Measurements from ENCODE around the gene DPT. TPM values are rescaled to one million over a fixed set of nuclear protein-coding genes. Genes with fewer than 3 reads are reported as not detected.

The DPT gene
- total RNA-seq, 1 donor from 2014 or later = 13.0 TPM

DNA sequence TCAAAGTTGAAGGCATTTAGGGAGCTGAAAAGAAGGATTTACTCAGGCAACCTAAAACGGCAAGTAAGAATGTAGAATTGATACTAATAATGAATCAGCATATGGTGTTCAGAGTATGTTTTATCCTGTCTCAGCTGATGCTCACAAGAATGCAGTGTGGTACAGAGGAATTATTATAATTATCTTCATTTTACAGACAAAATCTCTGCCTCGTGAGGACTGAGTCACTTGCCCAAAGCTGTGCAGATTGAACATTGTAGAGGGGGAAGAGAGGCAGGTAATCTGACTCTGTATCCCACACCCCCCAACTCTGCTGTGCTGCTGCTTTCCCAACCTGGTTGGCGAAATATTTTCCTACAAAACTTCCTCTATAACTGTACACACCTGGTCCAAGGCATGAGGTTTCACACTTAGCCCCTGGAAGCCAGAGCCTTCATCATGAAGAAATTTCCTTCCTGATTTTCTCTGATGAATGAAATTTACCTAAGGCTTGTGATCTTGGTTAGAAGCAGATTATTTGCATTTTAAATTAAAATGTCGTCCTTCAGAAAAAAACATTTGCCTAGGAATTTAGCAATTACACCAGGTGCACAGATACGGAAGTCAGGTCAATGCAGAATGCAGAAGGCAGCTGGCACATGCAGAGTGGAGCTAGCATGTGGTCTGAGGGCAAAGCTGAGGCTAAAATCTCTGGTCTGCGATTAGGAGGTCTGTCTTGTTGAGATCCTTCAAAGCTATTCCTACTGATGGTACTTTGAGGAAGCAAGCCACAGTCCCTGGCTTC is 52.8 kb downstream of the DPT start:
- TF ChIP-seq, protein P1, sequence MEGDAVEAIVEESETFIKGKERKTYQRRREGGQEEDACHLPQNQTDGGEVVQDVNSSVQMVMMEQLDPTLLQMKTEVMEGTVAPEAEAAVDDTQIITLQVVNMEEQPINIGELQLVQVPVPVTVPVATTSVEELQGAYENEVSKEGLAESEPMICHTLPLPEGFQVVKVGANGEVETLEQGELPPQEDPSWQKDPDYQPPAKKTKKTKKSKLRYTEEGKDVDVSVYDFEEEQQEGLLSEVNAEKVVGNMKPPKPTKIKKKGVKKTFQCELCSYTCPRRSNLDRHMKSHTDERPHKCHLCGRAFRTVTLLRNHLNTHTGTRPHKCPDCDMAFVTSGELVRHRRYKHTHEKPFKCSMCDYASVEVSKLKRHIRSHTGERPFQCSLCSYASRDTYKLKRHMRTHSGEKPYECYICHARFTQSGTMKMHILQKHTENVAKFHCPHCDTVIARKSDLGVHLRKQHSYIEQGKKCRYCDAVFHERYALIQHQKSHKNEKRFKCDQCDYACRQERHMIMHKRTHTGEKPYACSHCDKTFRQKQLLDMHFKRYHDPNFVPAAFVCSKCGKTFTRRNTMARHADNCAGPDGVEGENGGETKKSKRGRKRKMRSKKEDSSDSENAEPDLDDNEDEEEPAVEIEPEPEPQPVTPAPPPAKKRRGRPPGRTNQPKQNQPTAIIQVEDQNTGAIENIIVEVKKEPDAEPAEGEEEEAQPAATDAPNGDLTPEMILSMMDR (IDR thresholded peaks at IDR 0.05) = no peak
- no peaks in the 10 kb centered on the region for H3K27me3 Mint-ChIP-seq (ENCODE audit: low read depth)
- H3K9me3 Mint-ChIP-seq (ENCODE audit: low read depth) = peaks cover 8% of the 10 kb centered on the region
- H3K4me3 Mint-ChIP-seq (ENCODE audit: unreplicated experiment) = no peak overlapping the region
- no peak for DNase-seq (ENCODE audit: low spot score)
- peaks cover 16% of the 10 kb centered on the region for H3K4me1 Mint-ChIP-seq (ENCODE audit: low read depth)
- no peak overlapping the region for H3K27ac Mint-ChIP-seq (ENCODE audit: unreplicated experiment)
- H3K36me3 Mint-ChIP-seq (ENCODE audit: low read depth) = peaks cover 6% of the 10 kb centered on the region

DNA sequence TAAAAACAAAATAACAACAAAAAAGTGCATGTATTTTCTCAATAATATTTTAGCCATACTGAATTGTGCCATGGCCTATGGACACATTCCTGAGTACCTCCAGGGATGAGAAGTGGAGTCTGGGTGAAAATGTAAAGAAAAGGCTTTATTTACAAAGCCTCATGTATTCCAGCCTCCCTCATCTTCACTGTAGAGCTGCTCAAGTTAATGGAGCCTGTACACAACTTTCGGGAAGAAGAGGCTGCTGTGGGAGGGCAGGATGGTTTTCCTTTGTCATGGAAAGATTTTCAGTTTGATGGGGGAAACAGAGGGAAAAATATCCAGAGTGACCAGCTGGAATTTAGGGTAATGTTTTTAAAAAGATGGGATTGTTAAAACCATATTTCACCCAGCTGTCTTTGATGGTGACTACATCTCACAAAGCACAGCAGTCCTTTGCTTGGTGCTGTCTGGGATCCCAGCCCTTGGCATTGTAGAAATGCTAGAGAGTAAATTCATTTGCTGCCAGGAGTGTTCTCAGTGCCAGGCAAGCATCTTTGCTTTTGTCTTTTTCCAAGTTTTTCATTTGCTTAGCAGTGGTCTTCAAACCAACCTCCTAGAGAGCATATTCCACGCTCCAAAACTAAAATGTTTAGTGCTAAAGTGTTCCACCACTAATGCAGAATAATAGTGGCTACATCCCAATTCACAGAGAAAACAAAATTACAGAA is 54.9 kb downstream of the DPT start:
- TF ChIP-seq, protein P1 (IDR thresholded peaks at IDR 0.05) = no peak
- no peak overlapping the region for H3K27ac Mint-ChIP-seq (ENCODE audit: unreplicated experiment)
- DNase-seq (ENCODE audit: low spot score) = no peak
- H3K36me3 Mint-ChIP-seq (ENCODE audit: low read depth) = no peaks in the 10 kb centered on the region
- H3K27me3 Mint-ChIP-seq (ENCODE audit: low read depth) = no peaks in the 10 kb centered on the region
- peaks cover 3% of the 10 kb centered on the region for H3K9me3 Mint-ChIP-seq (ENCODE audit: low read depth)
- H3K4me1 Mint-ChIP-seq (ENCODE audit: low read depth) = peaks cover 8% of the 10 kb centered on the region
- H3K4me3 Mint-ChIP-seq (ENCODE audit: unreplicated experiment) = no peak overlapping the region

DNA sequence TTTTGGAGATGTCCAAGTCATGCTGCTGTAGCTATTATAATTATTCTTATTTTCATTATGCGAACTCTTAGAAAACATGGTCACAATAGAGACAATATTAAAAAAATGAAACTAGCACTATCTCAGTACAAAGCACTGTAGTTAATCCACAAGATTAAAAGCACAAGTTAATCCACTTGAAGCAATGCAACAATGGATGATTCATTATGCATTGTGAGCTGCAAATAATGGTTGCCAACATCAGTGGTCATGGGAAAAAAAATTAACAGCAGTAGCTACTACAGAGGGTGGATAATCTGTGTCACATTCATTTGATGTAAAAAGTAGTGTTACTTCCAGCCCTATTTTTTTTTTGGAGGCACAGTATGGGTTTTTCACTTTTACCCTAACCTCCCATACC is 56.7 kb downstream of the DPT start:
- no peak for DNase-seq (ENCODE audit: low spot score)
- Mint-ChIP-seq H3K27me3 (ENCODE audit: low read depth) (no peaks in the 10 kb centered on the region), H3K9me3 (ENCODE audit: low read depth) (peaks cover 3% of the 10 kb centered on the region), H3K4me1 (ENCODE audit: low read depth) (peaks cover 8% of the 10 kb centered on the region), H3K4me3 (ENCODE audit: unreplicated experiment) (no peak overlapping the region), H3K36me3 (ENCODE audit: low read depth) (no peaks in the 10 kb centered on the region), H3K27ac (ENCODE audit: unreplicated experiment) (no peak overlapping the region)
- TF ChIP-seq, protein P1 (IDR thresholded peaks at IDR 0.05) = no peak

DNA sequence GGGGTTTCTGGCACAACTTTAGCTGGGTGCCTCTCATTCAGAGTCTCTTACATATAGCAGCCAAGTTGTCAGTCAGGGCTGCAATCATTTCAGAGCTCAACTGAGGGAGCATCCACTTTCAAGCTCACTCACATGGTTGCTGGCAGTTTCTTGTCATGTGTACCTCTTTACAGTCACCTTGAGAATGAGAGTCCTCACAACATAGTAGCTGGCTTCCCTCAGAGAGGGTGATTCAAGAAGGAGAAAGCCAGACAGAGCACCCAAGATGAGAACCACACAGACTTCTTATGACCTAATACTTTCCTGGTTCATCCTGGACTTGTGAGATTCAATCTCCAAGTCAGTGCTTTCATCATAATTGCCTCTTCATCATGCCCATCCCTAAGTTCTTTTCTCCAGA is 57.2 kb downstream of the DPT start:
- Mint-ChIP-seq H3K4me1 (ENCODE audit: low read depth) (peaks cover 8% of the 10 kb centered on the region), H3K9me3 (ENCODE audit: low read depth) (peaks cover 3% of the 10 kb centered on the region), H3K4me3 (ENCODE audit: unreplicated experiment) (no peak overlapping the region), H3K27me3 (ENCODE audit: low read depth) (no peaks in the 10 kb centered on the region), H3K27ac (ENCODE audit: unreplicated experiment) (no peak overlapping the region), H3K36me3 (ENCODE audit: low read depth) (no peaks in the 10 kb centered on the region)
- TF ChIP-seq, protein P1 (IDR thresholded peaks at IDR 0.05) = no peak
- no peak for DNase-seq (ENCODE audit: low spot score)

DNA sequence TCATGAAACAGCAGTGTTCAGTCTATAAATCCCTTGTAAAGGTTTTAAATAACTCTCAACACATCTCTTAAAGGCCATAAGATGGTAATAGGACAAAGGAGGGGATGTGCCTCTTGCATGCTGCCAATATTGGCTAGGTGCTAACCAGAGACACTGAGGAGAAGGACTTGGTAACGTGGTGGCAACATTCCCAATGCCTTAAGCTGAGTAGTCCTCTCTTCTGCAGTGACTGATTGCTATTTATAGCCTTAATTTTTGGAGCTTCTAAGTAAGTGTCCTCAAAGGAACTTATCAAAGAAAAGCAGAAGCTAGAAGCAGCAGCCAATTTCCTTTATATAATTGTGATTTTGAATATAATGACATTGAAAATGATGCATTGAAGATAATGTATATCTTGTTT is 63.0 kb downstream of the DPT start:
- H3K27ac Mint-ChIP-seq (ENCODE audit: unreplicated experiment) = no peak overlapping the region
- H3K4me1 Mint-ChIP-seq (ENCODE audit: low read depth) = no peaks in the 10 kb centered on the region
- no peaks in the 10 kb centered on the region for H3K27me3 Mint-ChIP-seq (ENCODE audit: low read depth)
- H3K9me3 Mint-ChIP-seq (ENCODE audit: low read depth) = peaks cover 4% of the 10 kb centered on the region
- no peaks in the 10 kb centered on the region for H3K36me3 Mint-ChIP-seq (ENCODE audit: low read depth)
- no peak for DNase-seq (ENCODE audit: low spot score)
- H3K4me3 Mint-ChIP-seq (ENCODE audit: unreplicated experiment) = no peak overlapping the region
- TF ChIP-seq, protein P1 (IDR thresholded peaks at IDR 0.05) = no peak

All from chondrocyte (in vitro differentiated cells).